HepG2 (cell line): Measurements from ENCODE around the gene TAF1B. TPM values are rescaled to one million over a fixed set of nuclear protein-coding genes. Genes with fewer than 3 reads are reported as not detected.

Experiments used
- ATAC-seq: fragments of 200-7000 bp; cut with Tn5 transposase; 3 replicates; pipeline ENCODE4 v1.9.1; 2020; ENCODE audit warnings: mild to moderate bottlenecking, moderate library complexity
- BruUV-seq: library from RNA; stranded (reverse); fragments of 400-500 nt; replicated peaks from 2 replicates; lab custom pipeline; 2021; lab: Mats Ljungman, UMichigan
- CTCF ChIA-PET: fragments of 300-600 bp; formaldehyde crosslinking; extraction: SDS; loops from one replicate; lab custom pipeline; 2021; ENCODE audit warnings: low total read pairs, inconsistent platforms, low intra/inter-chr PET ratio; lab: Yijun Ruan, JAX
- POLR2A ChIA-PET: fragments of 350-600 bp; sonication (Branson Sonifier 250); formaldehyde crosslinking; loops from one replicate; lab custom pipeline; 2020; ENCODE audit warnings: antibody characterized with exemption, inconsistent platforms; lab: Yijun Ruan, JAX
- DNase-seq: peaks from one replicate; pipeline ENCODE4 v3.0.0-alpha.2; 2015; ENCODE audit warnings: low spot score
- FAIRE-seq: peaks from 3 replicates; lab custom pipeline; 2011; peaks lifted over from hg19 to GRCh38; lab: Jason Lieb, UNC
- H2AFZ ChIP-seq: one replicate; pipeline ENCODE4 v1.6.1; 2011; ENCODE audit warnings: low read length, inconsistent platforms
- H3K27ac ChIP-seq: fragments of 300-600 bp; 3 replicates; pipeline ENCODE4 v1.8.0; 2011; ENCODE audit warnings: mixed run types, mild to moderate bottlenecking, mixed read lengths, low read length, inconsistent platforms; ENCODE audit not compliant: insufficient read depth; ENCODE audit errors: extremely low read length
- H3K27me3 ChIP-seq, 2 experiments: fragments of 200-600 bp in 1 of 2; 2 replicates in 1 of 2; 3 replicates in 1 of 2; pipeline versions ENCODE4 v1.6.0 to v1.8.0; 2011; ENCODE audit warnings: low read length in 2 of 2, mild to moderate bottlenecking in 2 of 2, moderate library complexity in 2 of 2, inconsistent platforms in 1 of 2; ENCODE audit not compliant: insufficient read depth in 2 of 2, control insufficient read depth in 1 of 2
- H3K36me3 ChIP-seq, 2 experiments: fragments of 200-600 bp in 1 of 2; replicated peaks in 1 of 2; 2 replicates in 1 of 2; 3 replicates in 1 of 2; pipeline versions ENCODE4 v1.5.1 to v1.8.0; 2011; ENCODE audit warnings: low read length in 2 of 2, inconsistent platforms in 1 of 2; ENCODE audit not compliant: insufficient read depth in 2 of 2, control insufficient read depth in 1 of 2
- H3K4me1 ChIP-seq: 2 replicates; pipeline ENCODE4 v1.5.1; 2012; ENCODE audit warnings: low read length, inconsistent platforms; ENCODE audit not compliant: insufficient read depth
- H3K4me2 ChIP-seq: 2 replicates; pipeline ENCODE4 v1.6.0; 2011; ENCODE audit warnings: low read depth, low read length, inconsistent platforms
- H3K4me3 ChIP-seq, 3 experiments: fragments of 200-600 bp in 1 of 3; sonication (generic), shearing (Covaris generic) in 1 of 3; replicated peaks in 1 of 3; 2 replicates each; pipeline ENCODE4 v1.5.1; 2011 to 2016; ENCODE audit warnings: low read length in 3 of 3, inconsistent platforms in 2 of 3, low read depth in 2 of 3, mild to moderate bottlenecking in 2 of 3, control low read depth in 1 of 3, mixed read lengths in 1 of 3; ENCODE audit not compliant: insufficient read depth in 1 of 3
- H3K79me2 ChIP-seq: one replicate; pipeline ENCODE4 v1.6.1; 2011; ENCODE audit warnings: low read length, inconsistent platforms; ENCODE audit not compliant: insufficient read depth
- H3K9ac ChIP-seq: 2 replicates; pipeline ENCODE4 v1.6.0; 2011; ENCODE audit warnings: mild to moderate bottlenecking, low read depth, low read length, inconsistent platforms; ENCODE audit not compliant: insufficient read depth
- H3K9me3 ChIP-seq: 2 replicates; pipeline ENCODE4 v1.5.1; 2012; ENCODE audit warnings: mild to moderate bottlenecking, low read length
- H4K20me1 ChIP-seq: 2 replicates; pipeline ENCODE4 v1.6.0; 2011; ENCODE audit warnings: inconsistent platforms, mild to moderate bottlenecking, low read length, moderate library complexity; ENCODE audit not compliant: insufficient read depth
- EEA1 ChIP-seq: sonication (generic); formaldehyde crosslinking; IDR thresholded peaks from 2 replicates; pipeline ENCODE4 v1.5.1; 2020; ENCODE audit warnings: mild to moderate bottlenecking, missing genetic modification reagents, borderline replicate concordance
- KMT2B ChIP-seq: IDR thresholded peaks from 2 replicates; pipeline ENCODE4 v1.6.1; 2016; ENCODE audit warnings: missing genetic modification reagents, missing compliant biosample characterization
- PAX8 ChIP-seq: sonication (generic); formaldehyde crosslinking; IDR thresholded peaks from 2 replicates; pipeline ENCODE4 v1.8.0; 2022; ENCODE audit warnings: mild to moderate bottlenecking, missing genetic modification reagents, borderline replicate concordance
- SIX4 ChIP-seq: sonication (generic); formaldehyde crosslinking; IDR thresholded peaks from 2 replicates; pipeline ENCODE4 v1.4.0; 2020; ENCODE audit warnings: missing genetic modification reagents
- SRSF9 ChIP-seq: fragments of 200-400 bp; formaldehyde crosslinking; IDR thresholded peaks from 2 replicates; pipeline ENCODE4 v1.6.1; 2018; ENCODE audit warnings: borderline replicate concordance, mild to moderate bottlenecking, low read depth, low read length; ENCODE audit not compliant: insufficient read depth, poor library complexity, severe bottlenecking
- SYNCRIP ChIP-seq: fragments of 200-400 bp; formaldehyde crosslinking; IDR thresholded peaks from 2 replicates; pipeline ENCODE4 v1.6.1; 2018; ENCODE audit warnings: mild to moderate bottlenecking, low read depth, low read length; ENCODE audit not compliant: insufficient read depth
- ZFX ChIP-seq: sonication (generic); formaldehyde crosslinking; IDR thresholded peaks from 2 replicates; pipeline ENCODE4 v1.4.0; 2020; ENCODE audit warnings: mild to moderate bottlenecking, low read depth, missing genetic modification reagents, moderate library complexity
- ZMYM3 ChIP-seq: sonication (generic); formaldehyde crosslinking; IDR thresholded peaks from 2 replicates; pipeline ENCODE4 v1.5.1; 2020; ENCODE audit warnings: mild to moderate bottlenecking, missing genetic modification reagents
- ZNF550 ChIP-seq: sonication (generic); formaldehyde crosslinking; IDR thresholded peaks from 2 replicates; pipeline ENCODE4 v1.4.0; 2020; ENCODE audit warnings: mild to moderate bottlenecking, missing genetic modification reagents, borderline replicate concordance
- ZNF570 ChIP-seq: sonication (generic); formaldehyde crosslinking; IDR thresholded peaks from 2 replicates; pipeline ENCODE4 v1.4.0; 2020; ENCODE audit warnings: mild to moderate bottlenecking, missing genetic modification reagents, borderline replicate concordance
- ZSCAN25 ChIP-seq: sonication (generic); formaldehyde crosslinking; IDR thresholded peaks from 2 replicates; pipeline ENCODE4 v1.8.0; 2022; ENCODE audit warnings: mild to moderate bottlenecking, missing genetic modification reagents
- WGBS: methylation state at CpG from one replicate; pipeline ENCODE4 v1.1.6; 2017; ENCODE audit warnings: low lambda C conversion rate; 5-methylcytosine and 5-hydroxymethylcytosine counted together
- in situ Hi-C: cut with HindIII; loops from 2 replicates; pipeline ENCODE4 v1.10.0; 2017; ENCODE audit warnings: low pct_unique_long_range_greater_than_20kb; ENCODE audit not compliant: extremely low pct_ligation_motif_present
- intact Hi-C: fragments of 100-400 bp; cut with micrococcal nuclease; formaldehyde crosslinking; loops from one replicate; pipeline ENCODE4 v1.10.0; 2022; ENCODE audit not compliant: unreplicated experiment
- polyA plus RNA-seq, 8 experiments: library from polyadenylated mRNA; depleted of rRNA in 3 of 8; stranded (reverse) in 7 of 8; unstranded in 1 of 8; fragments of >200 nt; fragmentation: Illumina TruSeq in 4 of 8; extraction: Trizol in 4 of 8; gene quantifications; 2 replicates each; pipeline versions ENCODE4 v1.2.1 to v1.2.3, GENCODE V29; 2011 to 2016; ENCODE audit warnings: low read depth in 4 of 8, missing spikeins in 1 of 8, mixed read lengths in 1 of 8; ENCODE audit not compliant: insufficient read depth in 1 of 8
- total RNA-seq, 5 experiments: library from RNA; depleted of rRNA; stranded (reverse); fragments of >200 nt; fragmentation: Illumina TruSeq; extraction: Trizol; gene quantifications; 2 replicates each; pipeline ENCODE4 v1.2.3, GENCODE V29; 2016; ENCODE audit warnings: low read depth in 1 of 5
- TF ChIP-seq, protein P1 (sequence below): sonication (generic); formaldehyde crosslinking; IDR thresholded peaks from 2 replicates; pipeline ENCODE4 v1.4.0; 2020; ENCODE audit warnings: low read depth, mild to moderate bottlenecking, missing genetic modification reagents

TAF1B gene
- total and polyA plus RNA-seq, 2 of the 13 experiments (the other 11 are each of a cell fraction or from before 2014, with no cell fraction given), result 13.3 to 27.7 TPM

DNA sequence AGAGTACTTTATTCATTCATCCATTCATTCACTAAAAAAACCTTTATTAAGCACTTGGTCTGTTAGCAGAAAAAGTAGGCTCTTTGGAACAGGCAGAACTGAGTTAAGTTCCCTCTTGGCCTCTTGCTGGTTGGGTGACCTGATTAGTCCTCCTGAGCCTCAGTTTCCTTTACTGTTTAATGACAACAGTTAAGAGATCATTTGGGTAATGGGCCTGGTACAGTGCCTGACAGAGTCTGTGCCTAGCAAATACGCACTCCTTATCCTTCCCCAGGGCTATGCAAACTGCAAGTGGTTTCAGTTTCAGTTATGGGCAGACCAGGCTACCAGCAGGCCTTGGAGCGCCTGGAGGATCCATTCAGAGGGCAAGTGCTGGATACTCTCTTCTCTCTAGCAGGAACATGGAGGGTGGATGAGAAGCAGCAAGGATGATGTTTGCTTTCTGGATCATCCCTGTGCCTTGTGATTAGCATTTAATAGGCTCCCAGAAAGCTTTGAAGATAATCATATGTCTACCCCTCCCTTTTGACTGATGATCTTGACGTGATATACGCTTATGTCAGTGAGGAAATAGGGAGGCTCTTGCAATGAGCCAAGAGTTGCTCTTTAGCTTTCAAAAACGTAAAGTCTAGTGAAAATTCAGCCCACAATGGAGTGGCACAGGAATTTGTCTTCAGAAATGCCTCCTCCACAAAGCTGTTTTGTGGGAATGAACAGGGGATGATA lies 12.4 kb upstream of the TAF1B start:
- no peak for DNase-seq

DNA sequence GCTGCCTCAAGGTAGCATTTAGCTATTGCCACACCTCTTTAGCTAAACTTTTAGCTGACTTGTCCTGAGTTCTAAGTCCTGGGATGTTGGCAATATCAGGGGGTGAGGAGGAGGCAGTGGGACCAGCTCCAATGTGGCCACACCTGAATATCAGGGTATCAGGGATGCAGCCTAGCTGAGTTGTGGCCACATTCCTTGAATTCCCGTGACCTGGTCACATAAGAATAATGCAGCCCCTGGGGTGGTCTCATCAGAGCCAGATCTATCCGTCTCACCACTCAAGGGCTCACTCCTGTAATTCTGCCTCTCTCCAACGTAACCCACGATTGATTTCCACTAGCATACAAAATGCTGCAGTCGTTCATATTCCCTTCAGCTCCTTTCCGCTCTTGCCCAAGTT lies 11.6 kb upstream of the TAF1B start:
- Histone ChIP-seq H3K36me3 (no peaks in the 10 kb centered on the region), H3K4me2 (no peak overlapping the region), H2AFZ (no peak overlapping the region), H3K4me3 (no peak overlapping the region), H3K9ac (no peak overlapping the region), H3K27ac (no peak overlapping the region), H3K4me1 (peaks cover 3% of the 10 kb centered on the region), H4K20me1 (no peaks in the 10 kb centered on the region), H3K27me3 (peaks cover 7 to 24% of the 10 kb centered on the region in 2 experiments; a peak in 4 of 5 replicates), H3K79me2 (no peaks in the 10 kb centered on the region), H3K9me3 (no peaks in the 10 kb centered on the region)
- in situ Hi-C loops, result no loop called here
- ATAC-seq, result no peak; the same call in 2 of the 3 replicates
- WGBS, result 21% methylated on average over 6 of the region's 6 CpGs
- ChIA-PET POLR2A (no interaction called here), CTCF (no interaction called here)
- no peak for TF ChIP-seq SRSF9
- no TSS peak for BruUV-seq
- DNase-seq, result no peak
- FAIRE-seq, result no peak
- intact Hi-C loops, result no loop called here

More for the DNA sequence above, 12.4 kb upstream of the TAF1B start:
- TF ChIP-seq PAX8 (CRISPR knock-in tag) (no peak), SYNCRIP (no peak), ZSCAN25 (CRISPR knock-in tag) (no peak), ZFX (CRISPR knock-in tag) (no peak), ZNF550 (no peak), ZMYM3 (peak; percentile 45; the same call in 1 of the 2 replicates), SIX4 (CRISPR knock-in tag) (no peak), ZNF570 (CRISPR knock-in tag) (no peak), EEA1 (CRISPR knock-in tag) (no peak), KMT2B (CRISPR knock-in tag) (no peak)
- TF ChIP-seq, protein P1, sequence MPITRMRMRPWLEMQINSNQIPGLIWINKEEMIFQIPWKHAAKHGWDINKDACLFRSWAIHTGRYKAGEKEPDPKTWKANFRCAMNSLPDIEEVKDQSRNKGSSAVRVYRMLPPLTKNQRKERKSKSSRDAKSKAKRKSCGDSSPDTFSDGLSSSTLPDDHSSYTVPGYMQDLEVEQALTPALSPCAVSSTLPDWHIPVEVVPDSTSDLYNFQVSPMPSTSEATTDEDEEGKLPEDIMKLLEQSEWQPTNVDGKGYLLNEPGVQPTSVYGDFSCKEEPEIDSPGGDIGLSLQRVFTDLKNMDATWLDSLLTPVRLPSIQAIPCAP, result 0 out of 2 replicates have a peak, but pooled peaks have one; percentile 59
- Histone ChIP-seq H3K9me3 (no peaks in the 10 kb centered on the region), H3K4me2 (peak overlapping the region; percentile 32), H2AFZ (no peak overlapping the region), H3K79me2 (no peaks in the 10 kb centered on the region), H3K27ac (no peak overlapping the region), H3K9ac (no peak overlapping the region), H3K36me3 (no peaks in the 10 kb centered on the region), H3K4me3 (no peak overlapping the region), H3K27me3 (peaks cover 4 to 24% of the 10 kb centered on the region in 2 experiments; a peak in 3 of 5 replicates), H4K20me1 (no peaks in the 10 kb centered on the region), H3K4me1 (no peaks in the 10 kb centered on the region)
- in situ Hi-C loops (no loop called here), intact Hi-C loops (no loop called here)
- ATAC-seq (peak; percentile 73), FAIRE-seq (no peak)
- no TSS peak for BruUV-seq
- ChIA-PET CTCF (no interaction called here), POLR2A (no interaction called here)
- WGBS, result 9% methylated on average over 5 of the region's 5 CpGs
